Muscle of back (tissue), 11 donors: Measurements from ENCODE around the gene DBF4B. TPM values are rescaled to one million over a fixed set of nuclear protein-coding genes. Genes with fewer than 3 reads are reported as not detected.

Source experiments
- DNase-seq, 3 donors: peaks; one replicate each; pipeline versions ENCODE4 v3.0.0 to v3.0.0-alpha.2; 2013
- polyA plus RNA-seq, 10 donors: library from polyadenylated mRNA; unstranded; fragments of 120-200 nt; gene quantifications; one replicate each; pipeline ENCODE4 v1.2.1, GENCODE V29; 2013; ENCODE audit not compliant: insufficient read length in 10 of 10

The DBF4B gene
- polyA plus RNA-seq, 10 donors = 4.4 to 9.2 (median 7.4) TPM

DNA sequence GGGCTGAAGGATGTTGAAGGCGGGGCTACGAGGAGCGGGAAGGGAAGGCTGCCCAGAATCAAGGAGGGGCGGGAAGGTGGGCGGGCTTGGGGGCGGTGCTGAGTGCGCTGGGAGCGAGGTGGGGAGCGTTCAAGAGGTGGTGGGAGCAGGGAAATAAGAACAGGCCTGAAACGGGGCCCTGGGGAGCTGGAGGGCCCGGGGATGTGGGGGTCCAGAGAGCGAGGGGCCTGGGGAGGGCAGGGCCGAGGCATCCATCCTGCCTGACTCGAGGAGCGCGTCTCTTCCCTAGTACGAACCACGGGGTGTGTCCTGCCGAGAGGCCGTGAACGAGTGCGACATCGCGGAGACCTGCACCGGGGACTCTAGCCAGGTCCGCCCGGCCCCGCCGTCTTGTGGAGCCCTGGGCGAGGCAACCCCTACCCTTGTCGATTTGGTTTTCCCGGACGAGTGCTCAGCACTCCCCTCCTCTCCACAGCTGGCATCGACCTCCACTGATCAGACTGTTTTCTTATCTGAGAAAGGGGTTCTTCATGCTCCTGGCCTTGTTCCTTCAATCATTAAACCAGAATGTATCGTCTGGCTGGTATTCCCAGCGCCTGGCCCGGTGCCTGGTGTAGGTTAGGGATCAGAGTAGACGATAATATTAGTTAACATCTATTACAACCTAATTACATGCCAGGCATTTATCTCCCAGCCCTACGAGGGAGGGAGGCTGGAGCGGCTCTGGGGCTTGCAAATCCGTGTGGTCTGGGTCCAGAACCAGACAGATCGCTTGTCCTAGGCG lies 67.6 kb downstream of the DBF4B start:
- no peak for DNase-seq

DNA sequence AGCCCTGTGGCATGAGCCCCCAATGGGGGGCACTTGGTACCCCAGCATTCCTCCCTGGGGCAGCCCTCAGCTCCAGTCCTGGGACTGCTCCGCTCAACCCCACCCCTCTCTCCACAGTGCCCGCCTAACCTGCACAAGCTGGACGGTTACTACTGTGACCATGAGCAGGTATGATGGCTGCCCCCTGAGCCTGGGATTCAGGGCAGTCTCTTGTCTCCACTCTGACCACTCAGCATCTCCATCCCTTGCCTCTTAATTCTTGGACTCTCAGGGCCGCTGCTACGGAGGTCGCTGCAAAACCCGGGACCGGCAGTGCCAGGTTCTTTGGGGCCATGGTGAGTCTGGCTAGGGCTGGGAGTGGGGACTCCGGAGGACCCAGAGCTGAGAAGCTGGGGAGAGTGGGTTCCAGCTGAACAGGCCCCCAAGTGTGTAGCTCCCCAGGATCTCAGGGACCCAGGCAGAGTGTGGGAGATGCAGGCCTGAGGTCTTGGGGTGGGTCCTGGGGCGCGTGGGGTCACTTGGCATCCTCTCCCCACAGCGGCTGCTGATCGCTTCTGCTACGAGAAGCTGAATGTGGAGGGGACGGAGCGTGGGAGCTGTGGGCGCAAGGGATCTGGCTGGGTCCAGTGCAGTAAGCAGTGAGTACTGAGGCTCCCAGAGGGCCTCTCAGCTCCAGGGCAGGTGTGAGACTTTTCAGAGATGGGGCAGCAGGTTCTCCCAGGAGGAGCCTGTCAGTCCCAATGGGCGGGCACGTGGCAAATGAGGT lies 68.3 kb downstream of the DBF4B start:
- peak in 1 of 3 donors; percentile 5 for DNase-seq

DNA sequence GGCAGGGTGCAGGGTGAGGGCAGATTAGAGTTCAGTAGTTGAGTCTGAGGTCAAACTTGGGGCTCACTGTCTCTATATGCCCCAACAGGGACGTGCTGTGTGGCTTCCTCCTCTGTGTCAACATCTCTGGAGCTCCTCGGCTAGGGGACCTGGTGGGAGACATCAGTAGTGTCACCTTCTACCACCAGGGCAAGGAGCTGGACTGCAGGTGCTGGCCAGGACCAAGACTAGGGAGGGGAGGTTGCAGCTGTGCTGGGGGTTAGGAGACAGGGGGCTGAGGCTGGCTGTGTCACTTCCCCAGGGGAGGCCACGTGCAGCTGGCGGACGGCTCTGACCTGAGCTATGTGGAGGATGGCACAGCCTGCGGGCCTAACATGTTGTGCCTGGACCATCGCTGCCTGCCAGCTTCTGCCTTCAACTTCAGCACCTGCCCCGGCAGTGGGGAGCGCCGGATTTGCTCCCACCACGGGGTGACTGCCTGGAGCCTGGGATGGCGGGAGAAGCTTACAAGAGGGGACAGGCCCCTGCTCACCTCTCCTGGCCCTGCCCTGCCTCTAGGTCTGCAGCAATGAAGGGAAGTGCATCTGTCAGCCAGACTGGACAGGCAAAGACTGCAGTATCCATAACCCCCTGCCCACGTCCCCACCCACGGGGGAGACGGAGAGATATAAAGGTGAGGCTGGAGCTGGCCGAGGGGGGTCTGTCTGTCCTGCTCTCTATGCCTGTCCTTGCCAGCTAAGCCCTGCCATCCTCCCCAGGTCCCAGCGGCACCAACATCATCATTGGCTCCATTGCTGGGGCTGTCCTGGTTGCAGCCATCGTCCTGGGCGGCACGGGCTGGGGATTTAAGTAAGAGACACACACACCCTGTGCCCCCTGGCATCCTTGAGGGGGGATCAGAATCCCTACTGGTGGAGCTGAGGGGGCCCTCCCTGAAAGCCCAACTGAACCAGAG lies 69.2 kb downstream of the DBF4B start:
- no peak for DNase-seq

DNA sequence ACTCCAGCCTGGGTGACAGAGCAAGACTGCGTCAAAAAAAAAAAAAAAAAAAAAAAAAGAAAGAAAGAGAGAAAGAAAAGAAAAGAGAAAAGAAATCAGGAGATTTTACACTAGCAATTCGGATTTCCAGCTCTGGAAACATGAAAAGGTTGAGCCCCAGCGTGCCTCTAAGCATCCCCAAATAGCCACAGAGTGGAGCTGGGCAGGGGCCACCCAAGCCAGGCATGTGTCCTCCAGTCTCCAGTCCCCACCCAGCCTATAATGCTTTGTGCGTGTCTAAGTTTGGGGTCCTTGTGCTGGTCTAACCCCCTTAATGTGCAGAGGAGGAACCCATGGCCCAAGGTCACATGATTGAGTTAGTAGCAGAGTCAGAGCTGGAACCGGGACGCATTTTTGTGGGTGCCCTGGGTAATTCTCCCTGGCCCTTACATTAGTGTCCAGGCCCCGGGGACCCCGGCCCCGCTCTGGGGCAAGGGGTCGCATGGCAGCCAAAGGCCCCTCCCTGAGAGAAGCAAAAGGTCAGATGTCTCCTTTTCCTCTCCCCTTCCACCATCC lies 70.3 kb downstream of the DBF4B start:
- DNase-seq = no peak

DNA sequence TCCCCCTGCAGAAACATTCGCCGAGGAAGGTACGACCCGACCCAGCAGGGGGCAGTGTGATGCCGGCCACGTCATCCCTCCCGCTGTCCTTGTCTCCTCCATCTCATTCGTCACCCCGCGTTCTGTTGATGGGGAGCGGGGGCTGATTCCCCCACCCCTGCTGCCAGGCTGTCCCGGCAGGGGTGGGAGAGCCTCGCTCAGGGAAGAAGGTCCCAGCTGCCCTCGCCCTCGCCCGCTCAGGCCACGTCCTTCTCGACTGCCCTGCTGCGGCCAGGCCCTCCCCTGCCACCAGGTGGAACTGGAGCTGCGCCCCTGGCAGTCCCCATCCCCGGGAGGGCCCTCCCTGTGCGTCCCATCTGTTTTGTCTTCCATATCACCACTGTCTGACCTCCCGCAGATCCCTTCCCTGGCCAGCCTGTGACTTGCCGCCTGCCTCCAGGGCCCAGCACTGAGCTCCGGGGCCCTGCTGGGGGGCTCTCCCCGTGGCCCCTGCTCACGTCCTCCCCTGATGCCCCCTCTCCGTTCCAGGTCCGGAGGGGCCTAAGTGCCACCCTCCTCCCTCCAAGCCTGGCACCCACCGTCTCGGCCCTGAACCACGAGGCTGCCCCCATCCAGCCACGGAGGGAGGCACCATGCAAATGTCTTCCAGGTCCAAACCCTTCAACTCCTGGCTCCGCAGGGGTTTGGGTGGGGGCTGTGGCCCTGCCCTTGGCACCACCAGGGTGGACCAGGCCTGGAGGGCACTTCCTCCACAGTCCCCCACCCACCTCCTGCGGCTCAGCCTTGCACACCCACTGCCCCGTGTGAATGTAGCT lies 71.0 kb downstream of the DBF4B start:
- peak; percentile 78 to 95 (median 88) for DNase-seq

DNA sequence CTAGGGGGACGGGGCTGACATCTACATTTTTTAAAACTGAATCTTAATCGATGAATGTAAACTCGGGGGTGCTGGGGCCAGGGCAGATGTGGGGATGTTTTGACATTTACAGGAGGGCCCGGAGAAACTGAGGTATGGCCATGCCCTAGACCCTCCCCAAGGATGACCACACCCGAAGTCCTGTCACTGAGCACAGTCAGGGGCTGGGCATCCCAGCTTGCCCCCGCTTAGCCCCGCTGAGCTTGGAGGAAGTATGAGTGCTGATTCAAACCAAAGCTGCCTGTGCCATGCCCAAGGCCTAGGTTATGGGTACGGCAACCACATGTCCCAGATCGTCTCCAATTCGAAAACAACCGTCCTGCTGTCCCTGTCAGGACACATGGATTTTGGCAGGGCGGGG lies 71.7 kb downstream of the DBF4B start:
- DNase-seq = no peak

DNA sequence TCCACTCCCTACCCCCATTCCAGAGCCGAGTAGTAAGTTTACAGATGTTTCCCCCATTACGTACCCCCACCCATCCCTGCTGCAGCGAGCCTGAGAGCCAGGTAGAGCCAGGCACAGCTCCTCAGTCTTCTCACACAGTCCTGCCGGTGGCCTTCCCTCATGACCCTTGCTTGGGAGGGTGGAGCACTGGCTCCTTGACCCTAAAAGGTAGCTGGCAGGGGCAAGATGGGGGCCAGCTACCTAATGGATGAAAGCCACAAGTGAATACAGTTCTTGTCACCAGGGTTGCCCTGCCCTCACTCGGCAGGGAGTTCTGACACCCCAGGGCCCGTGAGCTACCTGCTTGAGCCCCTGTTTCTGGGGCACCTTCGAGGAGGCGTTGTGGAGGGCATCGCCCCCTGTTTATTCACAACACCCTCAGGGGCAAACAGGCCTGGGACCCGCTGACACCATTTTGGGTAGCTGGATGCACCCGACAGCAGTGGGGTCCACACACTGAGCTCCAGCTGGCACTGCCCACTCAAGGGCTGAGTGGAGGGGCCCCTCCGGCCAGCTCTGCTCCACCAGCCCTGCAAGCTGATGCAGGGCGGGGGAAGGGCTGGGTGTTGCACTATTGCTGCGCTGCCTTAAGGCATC lies 72.5 kb downstream of the DBF4B start:
- DNase-seq = no peak

DNA sequence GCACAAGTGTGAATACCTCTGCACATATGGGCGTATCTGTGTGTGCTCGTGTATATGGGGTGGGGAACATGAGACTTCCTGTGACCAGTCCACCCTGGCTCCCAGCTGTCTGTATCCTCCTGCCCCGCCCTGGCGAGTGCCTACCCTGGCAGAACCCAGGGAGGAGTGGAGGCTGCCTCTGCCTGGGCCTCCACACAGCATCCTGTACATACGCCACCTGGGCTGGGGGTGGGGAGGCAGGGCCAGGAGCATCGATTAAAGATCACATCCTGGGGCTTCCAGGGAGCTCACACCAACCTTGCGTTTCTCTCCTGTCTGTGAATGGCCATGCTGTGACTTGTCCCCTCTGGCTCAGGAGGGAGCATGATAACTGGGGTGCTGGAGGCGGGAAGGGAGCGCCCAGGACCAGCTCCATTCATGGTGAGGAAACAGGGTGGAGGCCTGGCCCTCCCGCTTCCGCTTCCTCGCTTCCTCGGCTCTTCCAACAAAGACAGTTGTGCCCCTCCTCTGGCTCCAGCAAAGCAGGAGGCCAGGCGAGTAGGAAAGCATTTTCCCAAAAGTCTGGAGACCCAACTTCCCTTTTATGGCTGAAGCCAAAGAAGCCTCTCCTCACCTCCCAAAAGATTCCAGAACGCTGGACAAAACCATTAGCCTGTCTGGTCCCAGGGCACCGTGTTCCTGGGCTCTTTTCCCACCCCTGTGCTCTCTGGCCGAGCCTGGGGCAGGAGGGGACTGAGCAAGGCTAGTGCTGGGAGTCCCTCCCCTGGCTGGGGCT lies 73.3 kb downstream of the DBF4B start:
- DNase-seq = peak in 2 of 3 donors; percentile 73 to 82

DNA sequence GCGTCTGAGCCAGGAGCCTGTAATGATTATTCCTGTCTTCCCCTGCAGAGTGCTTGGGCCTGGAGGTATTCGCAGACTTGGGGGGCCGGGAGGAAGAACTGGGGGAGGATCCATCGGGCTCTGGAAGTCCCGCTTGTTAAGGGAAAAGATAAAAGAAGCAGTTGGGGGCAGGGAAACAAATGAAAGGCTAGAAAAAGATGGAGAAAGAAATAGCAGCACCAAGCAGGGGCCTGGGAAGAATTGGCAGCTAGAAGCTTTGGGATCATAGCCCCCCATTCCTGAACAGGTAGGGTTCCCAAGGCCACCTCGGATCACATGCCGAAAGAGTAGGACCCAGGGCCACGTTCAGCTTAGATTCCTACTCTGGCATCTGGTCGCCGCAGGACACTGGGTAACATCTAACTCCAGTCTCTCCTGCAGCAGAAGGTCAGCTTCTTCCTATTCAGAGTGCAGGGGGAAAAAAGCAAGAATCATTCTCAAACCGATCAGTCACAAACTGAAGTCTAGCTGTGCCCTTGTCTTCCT lies 73.9 kb downstream of the DBF4B start:
- no peak for DNase-seq

DNA sequence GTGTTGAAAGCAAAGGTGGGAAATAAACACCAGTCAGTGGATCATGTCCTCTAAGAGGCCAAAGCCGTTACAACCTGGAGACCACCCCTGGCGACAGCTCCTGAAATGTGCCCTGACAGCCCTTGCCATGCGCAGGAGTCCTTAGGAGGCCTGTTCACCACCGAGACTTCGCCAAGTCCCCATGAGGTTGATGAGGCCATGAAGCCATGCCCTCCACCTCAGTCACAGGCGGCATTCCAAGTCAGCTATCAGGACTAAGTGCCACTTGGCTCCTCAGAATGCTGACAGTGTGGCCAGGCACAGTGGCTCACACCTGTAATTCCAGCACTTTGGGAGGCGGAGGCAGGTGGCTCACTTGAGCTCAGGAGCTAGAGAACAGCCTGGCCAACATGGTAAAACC lies 77.5 kb downstream of the DBF4B start:
- DNase-seq = no peak

DNA sequence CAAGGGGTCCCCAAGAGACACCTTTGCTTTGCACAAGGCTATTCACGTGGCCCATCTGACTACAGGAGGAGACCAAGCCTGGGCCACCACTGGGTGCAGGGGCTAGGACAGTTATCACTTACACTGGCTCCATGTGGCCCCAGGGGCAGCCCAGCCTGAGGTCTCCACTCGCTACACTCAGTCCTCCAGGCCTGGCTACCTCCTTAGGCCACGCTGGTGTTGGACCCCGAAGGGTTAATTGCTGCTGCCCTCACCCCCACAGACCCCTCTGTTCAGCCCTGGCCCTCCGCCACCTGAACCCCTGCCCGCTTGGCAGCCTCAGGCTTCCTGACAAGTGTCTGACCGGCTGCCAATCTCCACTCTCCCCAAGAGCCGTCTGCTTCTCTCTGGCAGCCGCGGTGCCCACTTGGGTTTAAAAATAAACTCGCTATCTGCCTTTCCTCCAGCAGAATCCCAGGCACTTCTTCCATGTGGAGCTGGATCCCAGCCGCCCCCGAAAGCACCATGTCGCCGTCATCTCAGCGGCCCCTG lies 78.2 kb downstream of the DBF4B start:
- no peak for DNase-seq

DNA sequence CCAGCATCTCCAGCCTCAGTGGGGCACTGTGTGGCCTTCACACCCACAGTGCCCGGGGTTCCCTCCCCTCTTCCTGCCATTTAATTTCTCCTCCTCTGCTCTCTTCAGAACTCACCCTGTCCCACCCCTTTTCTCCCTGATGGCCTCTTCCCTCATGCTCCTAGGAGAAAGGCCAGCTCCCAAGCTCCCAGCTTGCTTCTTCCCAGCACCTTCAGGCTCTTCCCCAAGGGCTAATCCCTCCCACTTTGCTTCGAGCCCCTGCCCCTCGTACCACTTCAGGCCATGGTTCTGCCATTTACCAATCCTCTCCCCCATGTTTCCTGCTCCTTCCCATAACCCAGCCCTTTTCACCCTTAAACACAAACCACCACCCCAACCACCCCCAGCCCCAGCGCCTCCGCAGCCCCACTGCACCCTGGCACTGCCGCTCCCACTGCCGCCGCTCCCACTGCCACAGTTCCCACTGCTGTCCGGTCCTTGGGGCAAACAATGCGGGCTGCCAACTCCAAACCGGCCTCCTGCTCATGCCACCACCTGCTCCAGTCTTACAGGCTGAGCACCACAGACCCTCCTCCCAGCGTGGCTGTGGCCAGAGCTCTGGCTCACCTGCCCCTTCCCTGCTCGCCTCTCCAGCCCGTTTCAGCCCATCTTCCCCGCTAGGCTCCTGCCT lies 78.9 kb downstream of the DBF4B start:
- DNase-seq = no peak

DNA sequence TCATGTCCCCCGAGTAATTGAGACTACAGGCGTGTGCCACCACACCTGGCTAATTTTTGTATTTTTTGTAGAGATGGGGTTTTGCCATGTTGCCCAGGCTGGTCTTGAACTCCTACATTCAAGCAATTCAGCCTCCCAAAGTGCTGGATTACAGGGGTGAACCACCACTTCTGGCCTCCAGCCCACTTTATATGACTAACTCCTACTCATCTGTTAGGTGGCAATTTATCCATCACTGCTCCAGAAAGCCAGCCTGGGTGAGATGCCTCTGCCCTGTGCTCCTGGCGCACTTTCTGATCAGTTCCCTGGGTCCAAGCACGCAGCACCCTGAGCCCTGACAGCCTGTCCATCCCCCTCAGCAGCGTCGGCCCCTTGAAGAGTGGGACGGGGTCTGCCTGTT lies 79.7 kb downstream of the DBF4B start:
- DNase-seq = no peak

DNA sequence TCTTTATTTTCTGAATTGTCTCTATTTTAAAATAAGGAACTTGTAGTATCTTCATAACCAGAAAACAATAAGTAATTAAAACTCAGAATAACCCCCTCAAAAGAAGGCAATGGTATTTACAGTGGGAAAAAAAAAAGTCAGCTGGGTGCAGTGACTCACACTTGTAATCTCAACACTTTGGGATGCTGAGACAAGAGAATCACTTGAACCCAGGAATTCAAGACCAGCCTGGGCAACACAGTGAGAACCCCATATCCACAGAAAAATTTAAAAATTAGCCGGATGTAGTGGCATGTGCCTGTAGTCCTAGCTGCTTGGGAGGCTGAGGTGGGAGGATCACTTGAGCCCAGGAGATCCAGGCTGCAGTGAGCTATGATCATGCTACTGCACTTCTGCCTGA lies 83.8 kb downstream of the DBF4B start:
- no peak for DNase-seq

DNA sequence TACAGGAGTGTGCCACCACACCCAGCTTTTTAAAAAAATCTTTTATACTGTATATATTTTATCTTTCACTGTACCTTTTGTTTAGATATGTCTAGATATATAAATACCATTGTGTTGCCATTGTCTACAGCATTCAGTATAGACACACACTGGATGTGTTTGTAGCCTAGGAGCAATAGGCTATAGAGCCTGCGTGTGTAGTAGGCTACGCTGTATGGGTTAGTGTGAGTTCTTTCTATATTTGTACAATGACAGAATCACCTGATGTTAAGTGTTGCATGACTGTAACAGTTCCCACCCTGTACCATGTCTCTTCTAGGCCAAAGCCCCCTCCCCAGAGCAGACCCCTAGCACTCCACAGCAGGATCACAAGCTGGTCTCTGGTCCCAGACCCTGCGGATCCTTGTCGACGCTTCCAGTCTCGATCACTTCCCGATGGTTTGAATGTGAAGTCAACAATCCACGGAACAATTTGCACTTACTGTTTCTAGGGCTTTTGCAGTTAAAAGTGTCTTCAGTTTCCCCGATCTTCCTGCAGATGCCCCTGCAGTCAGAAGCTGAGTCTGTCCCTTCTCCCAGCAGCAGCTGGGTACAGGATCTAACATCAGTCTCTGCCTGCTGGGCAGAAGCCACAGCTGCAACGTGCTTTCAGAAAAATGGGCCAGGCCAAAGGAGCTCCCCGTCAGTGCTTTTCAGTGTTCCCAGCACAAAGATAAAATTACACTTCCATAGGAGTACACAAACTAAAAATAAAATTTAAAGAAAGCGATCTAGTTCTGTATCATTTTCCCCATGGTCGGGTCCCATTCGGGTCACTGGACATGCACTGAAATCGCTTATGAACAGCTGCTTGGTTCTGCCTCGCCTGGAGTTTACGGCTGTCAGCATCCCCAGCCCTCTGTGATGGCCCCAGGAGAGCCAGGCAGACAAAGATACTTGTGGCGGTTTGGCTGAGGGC lies 85.7 kb downstream of the DBF4B start:
- peak in 2 of 3 donors; percentile 52 to 78 for DNase-seq

DNA sequence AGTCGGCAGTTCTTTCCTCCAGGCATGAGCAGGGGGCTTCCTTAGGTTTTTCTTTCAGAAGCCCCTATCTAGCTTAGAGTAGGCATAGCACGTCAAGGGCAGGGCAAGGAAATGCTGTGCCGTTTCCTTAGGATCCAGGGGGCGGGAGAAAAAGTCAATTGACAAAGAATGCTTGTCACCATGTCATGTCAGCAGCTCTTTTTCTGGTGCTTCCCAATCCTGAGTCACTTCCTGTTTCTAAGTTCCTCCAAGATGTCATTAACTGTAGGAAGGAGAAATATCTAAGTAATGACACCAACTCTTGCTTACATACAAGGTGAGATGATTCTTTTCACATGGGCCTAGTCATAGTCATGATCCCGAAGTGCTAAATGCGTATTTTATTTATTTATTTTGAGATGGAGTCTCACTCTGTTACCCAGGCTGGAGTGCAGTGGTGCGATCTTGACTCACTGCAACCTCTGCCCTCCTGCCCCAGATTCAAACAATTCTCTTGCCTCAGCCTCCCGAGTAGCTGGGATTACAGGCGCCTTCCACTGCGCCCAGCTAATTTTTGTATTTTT lies 86.5 kb downstream of the DBF4B start:
- peak in 2 of 3 donors; percentile 70 to 89 for DNase-seq

DNA sequence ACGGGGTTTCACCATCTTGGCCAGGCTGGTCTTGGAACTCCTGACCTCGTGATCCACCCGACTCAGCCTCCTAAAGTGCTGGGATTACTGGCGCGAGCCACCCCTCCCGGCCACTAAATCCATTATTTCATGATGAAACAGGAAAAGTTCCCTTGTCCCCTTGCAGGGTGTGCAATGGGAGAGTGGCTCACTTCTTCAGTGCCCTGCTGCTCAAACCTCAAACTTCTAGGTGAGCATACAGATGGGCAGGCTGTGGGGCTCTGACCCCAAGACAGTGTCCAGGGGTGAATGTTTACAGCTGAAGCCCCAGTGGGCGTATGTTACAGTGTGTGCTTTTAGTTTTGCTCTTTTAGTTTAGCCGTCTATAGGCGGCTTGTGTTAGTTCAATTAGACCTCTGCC lies 87.0 kb downstream of the DBF4B start:
- DNase-seq = no peak
